Activated CD4-positive, alpha-beta T cell treated with anti-CD3 and anti-CD28 coated beads for 24 hours (primary cell): ENCODE results near the gene INCENP.
"Not testable (repeated sequence)": the region's sequence is repeated elsewhere in the genome, so short reads cannot be mapped to it uniquely, and the experiment has no call there.

Experiments used
- DNase-seq, 2 donors: peaks; one replicate each; pipeline ENCODE4 v3.0.0-alpha.2; 2020; ENCODE audit warnings: low read depth in 2 of 2

Gene INCENP

DNA sequence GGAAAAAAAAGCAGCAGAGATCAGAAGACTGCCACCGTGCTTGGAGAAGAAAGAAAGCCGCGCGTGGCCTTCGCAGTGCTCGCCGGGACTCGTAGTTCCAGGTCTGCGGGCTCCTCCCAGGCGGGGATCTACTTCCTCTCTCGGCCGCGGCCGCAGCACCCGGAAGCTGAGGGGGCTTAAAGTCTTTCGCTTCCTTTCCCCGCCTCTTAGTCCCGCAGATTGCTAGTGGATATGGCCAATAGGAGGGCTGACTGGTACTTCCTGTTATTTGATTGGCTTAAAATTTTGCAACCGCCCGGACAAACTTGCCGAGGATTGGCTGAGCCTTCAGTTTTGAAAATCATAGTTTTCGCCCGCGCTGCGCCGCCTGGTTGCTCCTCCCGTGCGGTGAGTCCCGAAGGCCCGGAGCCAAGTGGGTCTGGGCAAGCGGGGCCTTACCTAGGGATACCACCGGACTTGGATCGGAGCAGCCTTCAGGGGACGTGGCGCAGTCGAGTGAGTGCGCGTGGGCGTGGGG is at the start of gene INCENP:
Gene INCENP (plus strand): TSS at position 343 of the 517 bp plus-strand sequence. CDS start 4,151 bp downstream, outside the sequence.
- peak; percentile 83 to 89 for DNase-seq

DNA sequence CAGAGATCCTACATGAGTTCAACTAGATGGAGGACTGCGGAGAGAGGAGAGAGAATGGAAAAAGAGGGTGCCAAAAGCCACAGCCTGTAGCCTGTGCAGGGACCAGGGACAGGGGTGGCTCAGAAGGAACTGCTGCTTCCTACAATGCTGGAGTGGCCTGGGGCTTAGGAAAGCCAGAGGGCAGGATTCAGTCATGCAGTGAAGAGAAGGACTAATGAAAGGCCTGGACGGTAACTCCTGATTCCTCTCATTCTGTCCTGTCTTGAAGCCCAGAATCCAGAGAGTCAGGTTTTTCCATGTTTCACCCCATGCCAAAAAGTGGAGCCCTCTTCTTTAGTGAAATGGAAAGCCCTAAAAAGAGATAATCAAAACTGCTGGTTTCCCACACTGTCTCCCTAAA is 48.4 kb upstream of the INCENP start:
- DNase-seq: no peak

DNA sequence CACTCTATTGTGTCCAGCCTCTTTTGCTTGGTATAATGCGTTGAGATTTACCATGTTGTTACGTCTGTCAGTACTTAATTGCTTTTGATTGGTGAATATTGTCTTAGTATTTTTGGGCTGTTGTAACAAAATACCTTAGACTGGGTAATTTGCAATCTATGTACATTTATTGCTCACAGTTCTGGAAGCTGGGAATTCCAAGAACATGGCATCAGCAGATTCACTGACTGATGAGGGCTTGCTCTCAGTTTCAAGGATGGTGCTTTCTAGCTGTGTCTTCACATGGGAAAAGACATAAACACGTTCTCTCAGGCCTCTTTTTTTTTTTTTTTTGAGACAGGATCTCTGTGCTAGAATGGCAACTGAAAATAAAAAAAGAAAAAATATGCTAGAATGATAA is 46.7 kb upstream of the INCENP start:
- DNase-seq: no peak

DNA sequence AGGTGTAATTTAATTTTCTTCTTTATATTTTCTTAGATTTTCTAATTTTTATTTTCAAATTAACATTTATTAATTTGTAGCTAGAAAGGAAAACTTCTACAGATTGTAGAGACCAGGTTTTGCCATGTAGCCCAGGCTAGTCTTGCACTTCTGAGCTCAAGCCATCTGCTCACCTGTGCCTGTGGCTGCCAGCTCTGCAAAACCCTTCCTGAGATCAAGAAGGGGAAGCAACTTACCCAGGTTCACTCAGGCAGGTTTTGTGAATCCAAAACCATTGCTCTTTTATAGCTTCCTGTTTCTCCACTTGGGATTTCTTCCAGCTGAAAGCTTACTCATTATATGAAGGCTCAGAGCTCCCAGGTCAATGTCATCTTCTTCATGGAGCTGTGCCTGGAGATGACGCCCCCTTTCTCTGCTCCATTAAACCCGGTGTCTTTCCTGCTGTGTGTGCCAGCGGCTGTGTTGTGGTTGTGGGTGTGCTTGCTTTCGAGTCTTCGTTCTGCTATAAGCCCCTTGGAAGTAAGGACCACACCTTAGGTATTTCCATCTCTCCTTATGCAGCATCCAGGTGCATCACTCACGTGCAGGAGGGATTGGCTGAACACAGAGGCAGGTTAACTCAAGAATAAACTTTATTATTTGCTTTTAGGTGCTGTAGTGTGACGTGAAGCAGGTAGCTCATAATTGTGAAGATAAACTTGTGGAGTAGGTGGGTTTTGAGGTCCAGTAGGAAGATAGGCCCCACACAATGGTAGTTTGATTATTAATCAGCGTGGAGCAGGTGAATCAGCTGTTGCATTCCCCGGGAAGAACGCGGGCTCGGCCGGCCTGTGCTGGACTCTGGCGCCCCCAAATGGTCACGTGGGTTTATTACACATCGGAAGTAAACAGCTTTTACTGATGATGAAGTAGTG is 42.2 kb upstream of the INCENP start:
- peak; percentile 64 to 73 for DNase-seq

DNA sequence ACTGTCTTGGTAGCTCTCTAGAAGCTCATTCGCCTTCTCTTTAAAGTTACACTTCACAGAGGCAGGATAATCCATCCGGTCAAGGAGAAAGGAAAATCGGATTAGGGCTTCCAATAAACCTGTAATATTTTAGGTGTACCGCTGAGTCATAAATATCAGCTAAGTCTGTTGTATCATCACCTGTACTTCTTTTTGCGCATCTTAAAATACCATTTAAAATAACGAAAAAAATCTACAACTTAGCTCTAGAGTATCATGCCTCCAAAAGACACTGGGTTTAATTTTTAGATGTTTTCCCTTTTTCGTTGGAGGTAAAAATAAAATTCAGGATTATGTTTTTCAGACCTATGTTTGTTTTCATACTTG is 41.5 kb upstream of the INCENP start:
- no peak for DNase-seq

DNA sequence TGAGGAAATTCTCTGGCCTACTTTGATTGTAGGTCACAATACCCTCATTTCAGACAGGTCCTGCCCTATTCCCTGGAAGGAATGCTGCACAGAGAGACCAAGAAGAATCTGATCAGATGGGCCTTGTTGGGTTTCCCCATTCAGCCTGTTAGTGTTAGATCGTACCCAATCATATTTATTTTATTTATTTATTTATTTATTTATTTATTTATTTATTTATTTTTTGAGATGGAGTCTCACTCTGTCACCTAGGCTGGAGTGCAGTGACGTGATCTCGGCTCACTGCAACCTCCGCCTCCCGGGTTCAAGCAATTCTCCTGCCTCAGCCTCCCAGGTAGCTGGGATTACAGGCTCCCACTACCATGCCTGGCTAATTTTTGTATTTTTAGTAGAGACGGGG is 39.0 kb upstream of the INCENP start:
- DNase-seq: not testable (repeated sequence)

DNA sequence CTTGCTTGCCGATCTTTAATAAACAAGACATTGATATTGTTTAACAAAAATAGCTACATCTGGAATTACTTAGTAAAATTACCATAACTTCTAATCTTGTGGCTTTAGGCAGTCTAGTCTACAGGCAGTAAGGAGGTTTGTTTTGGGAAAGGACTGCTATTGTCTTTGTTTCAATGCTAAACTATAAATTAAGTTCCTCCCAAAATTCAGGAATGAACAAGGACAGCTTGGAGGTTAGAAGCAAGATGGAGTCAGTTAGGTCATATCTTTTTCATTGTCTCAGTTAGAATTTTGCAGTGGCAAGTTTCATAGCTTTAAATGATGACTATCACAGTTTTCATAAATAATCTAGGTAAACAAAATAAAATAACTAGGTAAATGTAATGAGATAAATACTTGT is 36.1 kb upstream of the INCENP start:
- DNase-seq: no peak

DNA sequence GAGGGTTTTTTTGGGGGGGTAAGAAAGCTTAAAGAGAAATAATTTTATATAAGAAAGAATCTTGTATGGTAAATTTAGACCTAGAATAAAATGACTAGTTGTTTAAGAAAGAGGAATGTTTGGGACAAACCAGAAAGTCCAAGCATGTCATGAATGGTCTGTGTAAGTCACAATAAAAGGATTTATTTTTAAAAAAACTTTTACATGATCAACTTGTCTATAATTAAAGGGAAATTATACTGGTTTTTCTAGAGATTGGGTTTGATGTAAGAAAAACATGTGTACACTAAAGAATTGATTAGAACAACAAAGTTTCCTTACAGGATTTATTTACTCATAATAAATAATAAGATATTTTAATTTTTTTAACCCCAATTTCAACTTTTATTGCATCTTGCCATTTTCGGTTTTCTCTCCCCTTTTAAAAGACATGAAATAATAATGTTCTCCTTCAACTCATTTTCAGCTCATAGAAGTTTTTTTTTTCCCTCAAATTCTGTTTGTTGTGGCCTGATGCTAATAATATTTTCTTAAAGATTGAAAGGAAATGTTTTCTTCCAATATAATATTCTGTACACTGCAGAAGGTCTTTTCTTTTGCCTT is 35.4 kb upstream of the INCENP start:
- no peak for DNase-seq

DNA sequence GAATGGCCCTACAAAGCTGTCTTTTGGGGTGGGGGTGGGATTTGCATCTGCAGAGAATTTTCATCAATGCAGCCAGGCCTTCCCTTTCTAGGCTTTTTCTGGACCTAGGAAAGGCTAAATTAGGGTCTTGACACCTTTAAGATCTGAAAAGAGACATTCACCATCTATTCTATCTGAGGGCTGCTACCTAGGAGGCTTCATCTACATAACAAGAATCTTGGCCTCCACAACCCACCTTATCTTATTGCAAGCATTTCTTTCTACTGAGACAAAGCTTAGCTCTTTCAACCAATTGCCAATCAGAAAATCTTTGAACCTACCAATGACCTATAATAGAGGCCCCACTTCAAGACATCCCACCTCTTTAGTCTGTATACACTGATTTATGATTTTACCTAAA is 20.7 kb upstream of the INCENP start:
- no peak for DNase-seq

DNA sequence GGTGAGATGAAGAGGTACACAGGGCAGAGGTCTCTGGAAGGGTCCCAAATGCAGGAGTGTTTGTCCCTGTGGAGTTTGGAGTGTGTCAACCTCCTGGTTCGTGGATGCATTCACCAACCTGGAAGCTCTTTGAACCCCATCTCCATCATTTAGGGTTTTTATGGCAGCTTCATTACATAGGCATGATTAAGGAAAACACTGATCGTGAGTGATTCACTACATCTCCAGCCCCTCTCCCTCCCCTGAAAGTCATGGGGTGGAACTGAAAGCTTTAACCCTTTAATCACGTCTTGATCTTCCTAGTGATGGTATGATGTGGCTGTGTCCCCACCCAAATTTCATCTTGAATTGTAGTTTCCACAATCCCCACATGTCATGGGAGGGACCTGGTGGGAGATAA is 19.8 kb upstream of the INCENP start:
- no peak for DNase-seq

DNA sequence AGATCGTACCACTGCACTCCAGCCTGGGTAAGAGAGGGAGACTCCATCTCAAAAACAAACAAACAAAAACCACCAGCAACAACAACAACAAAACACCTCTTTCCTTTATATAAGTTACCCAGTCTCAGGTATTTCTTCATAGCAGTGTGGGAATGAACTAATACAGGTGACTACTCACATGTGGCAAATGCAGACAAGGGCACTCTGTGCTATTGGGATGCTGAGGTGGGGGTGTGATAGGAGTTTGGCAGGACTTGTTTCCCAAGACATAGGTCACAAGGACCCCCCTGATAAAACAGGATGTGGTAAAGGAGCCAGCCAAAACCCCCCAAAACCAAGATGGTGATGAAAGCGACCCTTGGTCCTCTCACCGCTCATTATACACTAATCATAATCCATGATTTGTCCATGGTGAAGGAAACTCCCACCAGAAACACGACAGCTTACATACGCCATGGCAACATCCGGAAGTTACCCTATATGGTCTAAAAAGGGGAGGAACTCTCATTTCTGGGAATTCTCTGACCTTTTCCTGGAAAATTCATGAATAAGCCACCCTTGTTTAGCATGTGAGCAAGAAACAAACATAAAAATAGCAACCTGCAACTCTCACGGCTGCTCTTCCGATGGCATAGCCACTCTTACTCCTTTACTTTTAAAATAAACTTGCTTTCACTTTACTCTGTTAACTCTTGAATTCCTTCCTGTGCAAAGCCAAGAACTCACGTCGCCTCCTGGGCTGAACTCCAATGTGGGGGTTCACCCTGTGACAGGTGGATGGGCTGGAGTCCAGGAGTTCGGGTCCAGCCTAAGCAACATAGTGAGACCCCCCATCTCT is 18.8 kb upstream of the INCENP start:
- DNase-seq: no peak

DNA sequence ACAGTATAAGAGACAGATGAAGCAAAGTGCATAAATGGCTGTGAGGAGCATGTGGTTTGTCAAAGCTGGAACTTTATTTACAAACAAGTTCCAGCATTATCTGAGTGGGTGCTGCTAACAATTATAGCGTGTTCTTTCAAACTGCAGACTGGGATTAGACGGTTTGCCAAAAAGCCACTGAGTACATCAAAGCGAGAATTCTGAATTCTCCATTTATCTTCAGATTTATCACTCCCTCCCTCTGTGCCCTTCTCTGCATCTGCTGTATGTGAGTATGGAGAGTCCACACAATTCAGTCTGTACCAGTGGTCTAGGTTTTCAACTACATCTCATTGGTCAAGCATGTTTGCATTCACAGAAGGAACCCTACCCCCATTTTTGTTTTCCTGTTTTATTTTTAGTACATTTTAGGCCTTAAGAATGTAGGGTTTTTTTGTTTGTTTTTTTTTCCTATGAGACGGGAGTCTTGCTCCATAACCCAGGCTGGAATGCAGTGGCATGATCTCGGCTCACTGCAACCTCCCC is 18.1 kb upstream of the INCENP start:
- no peak for DNase-seq

DNA sequence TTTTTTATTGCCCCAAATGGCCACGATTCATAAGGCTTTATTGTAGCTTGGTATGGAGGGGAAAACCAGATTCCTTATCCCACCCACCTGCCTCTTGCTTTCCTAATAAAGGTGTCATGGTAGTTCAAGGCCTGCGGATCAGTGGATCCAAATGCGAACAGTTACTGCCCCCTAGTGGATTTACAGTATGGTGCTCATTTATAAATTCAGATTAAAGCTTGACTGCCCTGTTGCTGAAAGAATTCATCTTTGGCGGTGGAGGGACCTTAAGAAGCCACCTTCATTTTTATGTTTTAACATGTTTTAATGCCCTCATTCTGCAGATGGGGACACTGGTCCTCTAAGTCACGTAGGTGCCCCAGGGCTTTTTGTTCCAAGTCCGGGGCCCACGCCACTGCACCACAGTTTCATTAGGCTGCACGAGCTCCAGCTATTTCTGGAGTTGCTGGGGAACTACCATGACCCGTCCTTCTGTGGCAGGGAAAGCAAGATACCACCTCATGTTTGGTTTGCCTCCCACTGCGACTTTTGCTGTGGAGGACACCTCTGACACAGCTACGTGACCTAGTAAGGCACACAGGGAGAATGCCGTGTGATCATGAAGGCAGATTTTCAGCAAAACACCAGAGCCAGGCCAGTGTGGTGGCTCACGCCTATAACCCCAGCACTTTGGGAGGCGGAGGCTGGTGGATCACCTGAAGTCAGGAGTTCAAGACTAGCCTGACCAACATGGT is 15.6 kb upstream of the INCENP start:
- peak in 1 of 2 donors; percentile 16 for DNase-seq

DNA sequence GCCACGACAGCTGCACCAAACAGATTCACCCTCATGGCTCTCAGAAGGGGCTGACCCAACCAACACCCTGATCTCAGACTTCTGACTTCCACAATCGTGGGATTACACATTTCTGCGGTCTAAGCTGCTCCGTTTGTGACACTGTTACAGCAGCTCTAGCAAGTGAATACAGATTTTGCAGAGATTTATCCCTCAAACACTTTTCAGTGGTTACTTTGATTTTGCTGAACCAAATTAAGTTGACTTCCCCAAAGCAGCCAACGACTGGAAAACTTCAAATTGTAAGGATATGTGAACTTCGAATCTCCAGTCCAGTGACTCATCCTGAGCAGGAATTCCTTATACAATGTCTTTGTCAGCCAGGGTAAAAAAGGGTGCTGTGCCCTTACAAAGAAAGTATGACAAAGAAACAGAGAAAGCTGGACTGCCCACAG is 14.8 kb upstream of the INCENP start:
- DNase-seq: no peak

DNA sequence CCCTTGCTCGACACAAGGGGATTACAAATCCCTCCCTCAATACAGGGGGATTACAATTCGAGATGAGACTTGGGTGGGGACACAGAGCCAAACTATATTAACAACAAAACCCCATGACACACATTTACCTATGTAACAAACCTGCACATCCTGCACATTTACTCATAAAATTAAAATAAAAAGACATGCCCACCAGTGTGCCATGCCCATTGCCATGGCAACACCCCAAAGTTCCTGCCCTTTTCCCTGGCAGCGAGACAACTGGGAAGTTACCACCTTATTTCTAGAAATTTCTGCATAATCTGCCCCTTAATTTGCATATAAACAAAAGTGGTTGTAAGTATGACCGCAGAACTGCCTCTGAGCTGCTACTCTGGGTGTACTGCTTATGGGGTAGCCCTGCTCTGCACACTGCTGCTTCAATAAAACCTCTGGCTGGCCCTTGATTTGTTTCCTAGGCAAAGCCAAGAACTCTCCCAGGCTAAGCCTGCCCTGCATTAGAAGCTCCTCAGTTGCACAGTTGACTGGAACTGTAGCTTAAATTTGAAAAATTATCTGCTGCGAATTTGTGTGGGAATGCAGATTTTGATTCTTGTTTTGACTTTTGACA is 8.6 kb upstream of the INCENP start:
- no peak for DNase-seq

DNA sequence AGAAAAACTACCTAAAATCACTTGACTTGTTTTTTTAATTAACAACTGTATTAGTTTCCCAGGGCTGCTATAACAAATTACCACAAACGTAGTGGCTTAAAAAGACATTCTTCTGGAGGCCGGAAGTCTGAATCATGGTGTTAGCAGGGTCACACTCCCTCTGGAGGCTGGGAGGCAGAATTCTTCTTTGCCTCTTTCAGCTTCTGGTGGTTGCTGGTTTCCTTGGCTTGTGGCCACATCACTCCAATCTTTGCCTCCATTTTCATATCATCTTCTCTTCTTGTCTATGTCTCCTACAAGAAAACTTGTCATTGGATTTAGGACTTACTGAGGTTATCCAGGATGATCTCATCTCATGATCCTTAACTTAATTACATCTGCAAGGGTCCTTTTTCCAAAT is 7.4 kb upstream of the INCENP start:
- DNase-seq: no peak

DNA sequence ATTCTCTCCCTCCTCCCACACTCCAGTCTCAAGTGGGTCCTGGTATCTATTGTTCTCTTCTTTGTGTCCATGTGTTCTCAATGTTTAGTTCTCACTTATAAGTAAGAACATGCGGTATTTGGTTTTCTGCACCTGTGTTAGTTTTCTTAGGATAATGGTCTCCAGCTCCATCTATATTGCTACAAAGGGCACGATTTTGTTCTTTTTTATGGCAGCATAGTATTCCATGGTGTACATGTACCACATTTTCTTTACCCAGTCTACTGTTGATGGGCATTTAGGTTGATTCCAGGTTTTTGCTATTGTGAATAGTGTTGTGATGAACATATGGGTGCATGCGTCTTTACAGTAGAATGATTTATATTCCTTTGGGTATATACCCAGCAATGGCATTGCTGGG is 4.2 kb upstream of the INCENP start:
- no peak for DNase-seq

DNA sequence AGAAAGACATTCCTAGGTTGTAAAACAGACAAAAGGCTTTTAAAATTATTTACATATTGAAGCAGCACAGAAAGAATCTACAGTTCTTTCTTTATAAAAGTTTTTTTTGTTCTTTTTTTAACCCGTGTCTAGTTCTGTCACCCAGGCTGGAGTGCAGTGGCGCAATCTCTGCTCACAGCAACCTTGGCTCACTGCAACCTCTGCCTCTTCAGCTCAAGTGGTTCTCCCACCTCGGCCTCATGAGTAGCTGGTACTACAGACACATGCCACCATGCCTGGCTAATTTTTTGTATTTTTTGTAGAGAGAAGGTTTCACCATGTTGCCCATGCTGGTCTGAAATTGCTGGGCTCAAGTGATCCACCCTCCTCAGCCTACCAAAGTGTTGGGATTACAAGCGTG is 3.8 kb upstream of the INCENP start:
- no peak for DNase-seq

DNA sequence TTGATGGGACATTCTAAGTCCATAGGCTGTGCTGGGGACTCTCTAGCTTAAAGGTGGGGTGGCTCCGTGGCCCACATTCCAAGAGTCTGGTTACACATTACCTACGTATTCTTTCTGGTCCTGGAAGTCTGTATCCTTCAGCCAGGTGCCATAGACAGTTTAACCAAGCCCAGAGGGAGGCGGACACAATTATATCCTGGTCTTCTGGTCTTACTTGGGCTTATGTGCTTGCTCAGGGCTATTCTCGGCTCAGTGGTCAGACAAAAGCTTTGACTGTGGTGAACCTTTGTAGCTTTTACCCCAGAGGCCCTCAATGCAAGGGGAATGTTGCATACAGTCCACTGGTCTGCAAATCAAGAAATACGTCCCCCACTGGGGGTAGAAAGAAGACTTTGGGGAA is 3.4 kb upstream of the INCENP start:
- no peak for DNase-seq

DNA sequence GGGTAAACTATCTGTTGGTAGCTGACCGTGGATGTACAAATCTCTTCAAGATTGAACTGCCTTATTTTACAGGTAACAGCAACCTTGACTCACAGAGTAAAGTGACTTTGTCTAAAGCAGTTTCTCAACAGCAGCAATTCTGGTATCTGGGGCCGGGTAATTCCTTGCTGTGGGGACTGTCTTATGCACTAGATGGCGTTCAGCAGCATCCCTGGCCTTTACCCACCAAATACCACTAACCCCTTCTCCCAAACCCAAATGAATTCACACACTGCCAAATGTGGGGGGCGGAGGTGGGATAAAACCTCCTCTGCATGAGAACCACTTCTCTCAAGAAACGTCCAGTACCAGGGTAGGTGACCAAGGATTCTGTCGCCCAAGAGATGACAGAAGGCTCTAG is 1.7 kb upstream of the INCENP start:
- DNase-seq: no peak
